Measurements from ENCODE around the gene GOLPH3. TPM values are rescaled to one million over a fixed set of nuclear protein-coding genes. Genes with fewer than 3 reads are reported as not detected.
"Not testable (repeated sequence)": the region's sequence is repeated elsewhere in the genome, so short reads cannot be mapped to it uniquely, and the experiment has no call there.

Gene GOLPH3
- total RNA-seq, result 10 to 100 TPM; 46.9 to 66.5 (median 60.1) TPM
- 10 to 100 TPM; 83.9 to 86.1 TPM for polyA plus RNA-seq
- total RNA-seq, result 58.7 reads per million, percentile 74 among the genes with 10 or more reads in this experiment

DNA sequence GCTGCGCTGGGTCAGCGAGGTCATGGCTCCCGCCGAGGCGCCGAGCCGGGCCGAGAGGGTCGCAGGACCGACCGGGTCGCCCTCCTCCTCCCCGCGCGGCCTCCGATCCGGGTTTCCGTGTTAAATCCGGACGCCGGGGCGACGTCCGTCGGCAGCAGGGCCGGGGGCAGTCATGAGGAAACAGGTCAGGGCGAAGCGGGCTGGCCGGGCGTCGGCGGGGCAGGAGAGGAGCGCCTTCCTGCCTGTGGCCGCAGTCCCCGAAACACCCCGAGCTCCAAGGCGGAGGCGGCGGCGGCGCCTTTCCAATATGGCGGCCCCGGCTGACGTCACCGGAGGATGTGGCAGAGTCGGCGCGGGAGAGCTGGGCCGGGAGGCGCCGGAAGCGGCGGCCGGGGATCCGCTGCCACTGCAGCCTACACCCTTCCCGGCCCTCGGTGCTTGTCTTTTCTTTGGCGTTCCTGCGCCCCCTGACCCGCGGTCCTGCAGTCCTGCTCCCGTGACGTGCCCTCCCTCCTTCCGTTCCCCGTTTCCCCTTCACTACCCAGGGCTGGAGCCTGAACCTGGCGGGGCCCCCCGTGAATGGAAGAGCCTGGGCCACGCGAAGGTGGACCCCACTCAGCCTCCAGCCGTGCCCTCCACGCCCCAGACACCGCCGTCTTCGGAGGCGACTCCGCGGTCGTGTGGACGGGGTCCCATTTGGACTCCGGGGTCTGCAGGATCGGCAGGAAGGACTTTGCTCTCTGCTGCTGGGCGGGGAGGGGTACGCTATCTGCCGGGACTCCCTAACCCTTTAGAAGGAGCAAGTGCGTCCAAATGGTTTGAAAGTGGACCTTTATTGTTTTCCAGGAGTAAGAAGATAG is at the start of gene GOLPH3:
Gene GOLPH3 (minus strand): TSS at position 309 of the 860 bp plus-strand sequence. CDS start 285 bp downstream, at position 24.
- peaks cover 5 to 8% of the 10 kb centered on the region in 2 donors for H3K4me1 ChIP-seq (ENCODE audit: control insufficient read depth in 2 of 2, insufficient read depth in 2 of 2, low read length in 2 of 2)
- peaks cover 0 to 34% (median 21%) of the 10 kb centered on the region in 5 donors for H3K36me3 Mint-ChIP-seq
- peaks cover 21 to 46% (median 34%) of the 10 kb centered on the region in 7 donors for H3K4me1 Mint-ChIP-seq
- POLR2A ChIA-PET, result interaction anchor here (0.6 to 2.8 kb wide), 12 partner anchors 8 to 652 kb away, joined by 3 to 11 read pairs (median 4); partner anchors contain the start of genes C5orf22, DROSHA, MTMR12 and SUB1
- H3K4me3 Mint-ChIP-seq, result peak within 1 kb of the TSS; percentile 85 to 100 (median 98)
- DNase-seq (peak; percentile 87 to 96 (median 92)), ATAC-seq (peak; percentile 94)
- no peaks in the 10 kb centered on the region for H3K9me3 Mint-ChIP-seq
- CTCF ChIA-PET, result interaction anchor here (0.6 to 1.0 kb wide), 2 partner anchors 58 to 189 kb away, joined by 3 read pairs; no protein-coding TSS in a partner anchor
- H3K4me3 ChIP-seq (ENCODE audit: low read length), result peak within 1 kb of the TSS; percentile 87
- H3K36me3 ChIP-seq (ENCODE audit: control insufficient read depth in 2 of 3, insufficient read depth in 3 of 3, low read length in 3 of 3), result peaks cover 0 to 4% (median 0%) of the 10 kb centered on the region in 3 experiments
- H3K27ac Mint-ChIP-seq, result peak within 1 kb of the TSS; percentile 94 to 99 (median 99)
- H3K27me3 ChIP-seq (ENCODE audit: control insufficient read depth in 2 of 2, insufficient read depth in 2 of 2, low read length in 2 of 2), result no peaks in the 10 kb centered on the region
- H3K27ac ChIP-seq (ENCODE audit: low read depth, low read length), result peak within 1 kb of the TSS; percentile 100
- intact Hi-C loops (cut with micrococcal nuclease), result loop anchor here (1.0 to 10.0 kb wide), 15 partner anchors 37 to 1831 kb away; partner anchors contain the start of genes C5orf22 (in 2 of the 2), DROSHA (in 2 of the 2), ZFR (in 2 of the 2) and AMACR (in 1 of the 2)
- H3K9me3 ChIP-seq (ENCODE audit: control insufficient read depth in 2 of 3, low read length in 3 of 3), result no peaks in the 10 kb centered on the region
- peaks cover 0 to 6% (median 3%) of the 10 kb centered on the region in 5 donors for H3K27me3 Mint-ChIP-seq

DNA sequence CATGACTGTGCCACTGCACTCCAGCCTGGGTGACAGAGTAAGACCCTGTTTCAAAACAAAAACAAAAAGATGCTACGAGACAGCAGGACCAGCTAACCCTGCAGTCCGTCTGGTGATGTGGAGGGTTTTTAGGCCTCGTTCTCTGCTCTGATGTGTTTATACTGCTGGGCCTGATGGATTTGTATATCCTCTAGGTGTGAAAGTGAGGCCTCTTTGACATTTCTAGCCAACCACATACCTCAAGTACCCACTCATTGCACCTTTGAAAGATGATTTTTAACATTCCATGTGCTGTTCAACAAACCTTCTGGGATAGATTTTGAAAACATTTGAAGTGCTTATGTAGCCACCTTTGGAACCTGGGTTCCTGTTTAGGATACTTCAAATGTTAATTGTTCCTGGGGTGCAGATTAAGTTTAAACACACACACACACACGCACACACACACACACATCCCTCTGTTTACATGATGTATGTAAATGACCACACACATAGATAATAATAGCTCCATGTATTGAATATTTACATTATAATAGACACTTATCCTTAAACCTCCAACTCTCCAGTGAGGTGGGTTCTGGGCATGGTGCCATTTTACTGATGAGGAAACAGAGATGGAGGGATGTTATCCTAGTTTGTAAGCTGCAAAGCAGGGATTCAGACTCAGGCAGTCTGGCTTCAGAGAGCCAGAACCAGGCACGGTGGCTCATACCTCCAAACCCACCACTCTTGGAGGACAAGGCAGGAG is 48.8 kb upstream of the GOLPH3 start:
- no peak overlapping the region for H3K27ac ChIP-seq (ENCODE audit: low read depth, low read length)
- intact Hi-C loops (cut with micrococcal nuclease), result no loop called here

DNA sequence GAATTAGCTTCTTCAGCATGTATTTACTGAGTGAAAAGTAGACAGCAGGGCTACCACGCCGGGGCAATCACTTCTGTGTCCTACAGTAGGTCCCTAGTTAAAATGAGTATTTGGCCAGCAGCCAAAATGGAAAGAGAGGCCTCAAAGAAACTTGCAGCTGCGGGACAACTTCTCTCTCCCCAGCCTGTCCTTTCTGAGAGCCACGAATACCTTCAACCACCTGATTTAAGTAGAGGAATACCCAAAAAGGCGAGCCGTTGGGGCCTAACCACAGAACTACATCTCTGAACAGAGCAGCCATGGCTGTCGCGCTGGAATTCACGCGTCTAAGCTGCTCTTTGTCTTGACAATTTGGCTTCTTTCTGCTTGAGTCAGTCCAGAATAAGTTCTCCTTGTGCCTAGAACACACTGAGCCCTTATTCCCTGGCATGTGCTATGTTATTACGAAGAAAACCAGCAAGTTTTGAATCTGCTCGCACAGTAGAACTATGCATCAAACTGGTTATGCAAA is 43.8 kb upstream of the GOLPH3 start:
- no peaks in the 10 kb centered on the region for H3K9me3 ChIP-seq (ENCODE audit: control insufficient read depth in 2 of 3, low read length in 3 of 3)
- ChIA-PET CTCF (no interaction called here), POLR2A (no interaction called here)
- DNase-seq, result no peak
- H3K4me1 Mint-ChIP-seq, result peaks cover 0 to 3% (median 0%) of the 10 kb centered on the region in 7 donors
- ATAC-seq, result no peak
- H3K27ac ChIP-seq (ENCODE audit: low read depth, low read length), result no peak overlapping the region
- no peaks in the 10 kb centered on the region for H3K36me3 ChIP-seq (ENCODE audit: control insufficient read depth in 2 of 3, insufficient read depth in 3 of 3, low read length in 3 of 3)
- H3K4me3 ChIP-seq (ENCODE audit: low read length), result no peak overlapping the region
- H3K27me3 ChIP-seq (ENCODE audit: control insufficient read depth in 2 of 2, insufficient read depth in 2 of 2, low read length in 2 of 2), result no peaks in the 10 kb centered on the region
- H3K36me3 Mint-ChIP-seq, result peaks cover 0 to 5% (median 0%) of the 10 kb centered on the region in 5 donors
- intact Hi-C loops (cut with micrococcal nuclease), result no loop called here
- peaks cover 0 to 5% (median 0%) of the 10 kb centered on the region in 5 donors for H3K27me3 Mint-ChIP-seq
- H3K4me1 ChIP-seq (ENCODE audit: control insufficient read depth in 2 of 2, insufficient read depth in 2 of 2, low read length in 2 of 2), result no peaks in the 10 kb centered on the region
- peaks cover 0 to 3% (median 0%) of the 10 kb centered on the region in 11 donors for H3K9me3 Mint-ChIP-seq
- no peak overlapping the region for H3K27ac Mint-ChIP-seq
- H3K4me3 Mint-ChIP-seq, result no peak overlapping the region

More for the DNA sequence above, 48.8 kb upstream of the GOLPH3 start:
- Histone ChIP-seq H3K27me3 (ENCODE audit: control insufficient read depth in 2 of 2, insufficient read depth in 2 of 2, low read length in 2 of 2) (no peaks in the 10 kb centered on the region), H3K4me1 (ENCODE audit: control insufficient read depth in 2 of 2, insufficient read depth in 2 of 2, low read length in 2 of 2) (no peaks in the 10 kb centered on the region), H3K9me3 (ENCODE audit: control insufficient read depth in 2 of 3, low read length in 3 of 3) (no peaks in the 10 kb centered on the region), H3K36me3 (ENCODE audit: control insufficient read depth in 2 of 3, insufficient read depth in 3 of 3, low read length in 3 of 3) (no peaks in the 10 kb centered on the region), H3K4me3 (ENCODE audit: low read length) (no peak overlapping the region)
- ChIA-PET CTCF (interaction anchor here (0.6 to 0.7 kb wide), 2 partner anchors 9 to 80 kb away, joined by 3 to 4 read pairs; no protein-coding TSS in a partner anchor), POLR2A (no interaction called here)
- Mint-ChIP-seq H3K4me3 (no peak overlapping the region), H3K36me3 (peaks cover 0 to 10% (median 6%) of the 10 kb centered on the region in 5 donors), H3K9me3 (peaks cover 0 to 2% (median 0%) of the 10 kb centered on the region in 11 donors), H3K27ac (no peak overlapping the region), H3K4me1 (peaks cover 0 to 2% (median 0%) of the 10 kb centered on the region in 7 donors), H3K27me3 (no peaks in the 10 kb centered on the region)
- ATAC-seq (no peak), DNase-seq (no peak)

DNA sequence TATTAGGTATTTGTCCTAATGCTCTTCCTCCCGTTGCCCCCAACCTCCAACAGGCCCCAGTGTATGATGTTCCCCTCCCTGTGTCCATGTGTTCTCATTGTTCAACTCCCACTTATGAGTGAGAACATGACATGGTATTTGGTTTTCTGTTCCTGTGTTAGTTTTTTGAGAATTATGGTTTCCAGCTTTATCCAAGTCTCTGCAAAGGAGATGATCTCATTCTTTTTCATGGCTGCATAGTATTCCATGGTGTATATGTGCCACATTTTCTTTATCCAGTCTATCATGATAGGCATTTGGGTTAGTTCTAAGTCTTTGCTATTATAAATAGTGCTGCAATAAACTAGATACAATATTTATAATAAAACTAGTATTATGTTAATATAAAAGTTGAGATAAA is 40.2 kb upstream of the GOLPH3 start:
- H3K36me3 ChIP-seq (ENCODE audit: control insufficient read depth in 2 of 3, insufficient read depth in 3 of 3, low read length in 3 of 3); H3K4me1 ChIP-seq (ENCODE audit: control insufficient read depth in 2 of 2, insufficient read depth in 2 of 2, low read length in 2 of 2); H3K36me3 Mint-ChIP-seq; H3K27me3 ChIP-seq (ENCODE audit: control insufficient read depth in 2 of 2, insufficient read depth in 2 of 2, low read length in 2 of 2); POLR2A ChIA-PET; H3K27ac ChIP-seq (ENCODE audit: low read depth, low read length); H3K27ac Mint-ChIP-seq; H3K4me3 ChIP-seq (ENCODE audit: low read length); intact Hi-C loops (cut with micrococcal nuclease); H3K4me3 Mint-ChIP-seq; H3K9me3 Mint-ChIP-seq; DNase-seq; CTCF ChIA-PET; ATAC-seq; H3K9me3 ChIP-seq (ENCODE audit: control insufficient read depth in 2 of 3, low read length in 3 of 3); H3K27me3 Mint-ChIP-seq: not testable (repeated sequence)
- peaks cover 8 to 20% (median 10%) of the 10 kb centered on the region in 7 donors for H3K4me1 Mint-ChIP-seq

DNA sequence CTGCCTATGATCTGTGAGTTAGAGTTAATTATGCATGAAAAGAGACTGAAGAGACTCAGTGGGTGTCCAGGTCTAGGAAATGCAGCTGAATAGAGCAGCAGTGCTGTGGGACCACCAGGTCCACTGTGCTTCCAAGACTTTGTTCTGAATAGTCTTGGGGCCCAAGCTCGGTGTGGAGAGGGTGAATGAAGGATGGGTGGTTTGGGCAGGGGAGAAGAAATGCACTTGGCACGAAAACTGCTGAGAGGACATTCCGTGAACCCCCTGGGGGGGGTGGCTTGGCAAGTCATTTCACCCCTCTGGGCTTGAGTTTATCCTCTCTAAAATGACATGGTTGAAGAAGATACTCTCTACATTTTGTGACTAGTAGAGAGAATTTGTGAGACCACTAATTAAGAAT is 36.0 kb upstream of the GOLPH3 start:
- no peaks in the 10 kb centered on the region for H3K27me3 ChIP-seq (ENCODE audit: control insufficient read depth in 2 of 2, insufficient read depth in 2 of 2, low read length in 2 of 2)
- no peak overlapping the region for H3K27ac ChIP-seq (ENCODE audit: low read depth, low read length)
- ATAC-seq (no peak), DNase-seq (no peak)
- no peaks in the 10 kb centered on the region for H3K36me3 ChIP-seq (ENCODE audit: control insufficient read depth in 2 of 3, insufficient read depth in 3 of 3, low read length in 3 of 3)
- H3K4me3 Mint-ChIP-seq, result peak overlapping the region in 1 of 10 donors; percentile 51
- no peaks in the 10 kb centered on the region for H3K9me3 ChIP-seq (ENCODE audit: control insufficient read depth in 2 of 3, low read length in 3 of 3)
- CTCF ChIA-PET, result no interaction called here
- peaks cover 0 to 6% (median 0%) of the 10 kb centered on the region in 11 donors for H3K9me3 Mint-ChIP-seq
- H3K4me1 Mint-ChIP-seq, result peaks cover 6 to 25% (median 8%) of the 10 kb centered on the region in 7 donors
- H3K4me1 ChIP-seq (ENCODE audit: control insufficient read depth in 2 of 2, insufficient read depth in 2 of 2, low read length in 2 of 2), result peaks cover 0 to 4% of the 10 kb centered on the region in 2 donors
- H3K27me3 Mint-ChIP-seq, result peaks cover 0 to 3% (median 0%) of the 10 kb centered on the region in 5 donors
- intact Hi-C loops (cut with micrococcal nuclease), result no loop called here
- peaks cover 0 to 8% (median 0%) of the 10 kb centered on the region in 5 donors for H3K36me3 Mint-ChIP-seq
- no peak overlapping the region for H3K4me3 ChIP-seq (ENCODE audit: low read length)
- peak overlapping the region in 7 of 9 donors; percentile 28 to 93 (median 82) for H3K27ac Mint-ChIP-seq
- POLR2A ChIA-PET, result no interaction called here

DNA sequence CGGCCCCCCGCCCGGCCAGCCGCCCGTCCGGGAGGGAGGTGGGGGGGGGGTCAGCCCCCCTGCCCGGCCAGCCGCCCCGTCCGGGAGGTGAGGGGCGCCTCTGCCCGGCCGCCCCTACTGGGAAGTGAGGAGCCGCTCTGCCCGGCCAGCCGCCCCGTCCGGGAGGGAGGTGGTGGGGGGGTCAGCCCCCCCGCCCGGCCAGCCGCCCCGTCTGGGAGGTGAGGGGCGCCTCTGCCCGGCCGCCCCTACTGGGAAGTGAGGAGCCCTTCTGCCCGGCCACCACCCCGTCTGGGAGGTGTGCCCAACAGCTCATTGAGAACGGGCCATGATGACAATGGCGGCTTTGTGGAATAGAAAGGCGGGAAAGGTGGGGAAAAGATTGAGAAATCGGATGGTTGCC is 34.7 kb upstream of the GOLPH3 start:
- POLR2A ChIA-PET, H3K27me3 Mint-ChIP-seq, ATAC-seq: not testable (repeated sequence)

More for the DNA sequence above, 34.7 kb upstream of the GOLPH3 start:
- DNase-seq; H3K4me1 ChIP-seq (ENCODE audit: control insufficient read depth in 2 of 2, insufficient read depth in 2 of 2, low read length in 2 of 2); H3K36me3 Mint-ChIP-seq; H3K9me3 ChIP-seq (ENCODE audit: control insufficient read depth in 2 of 3, low read length in 3 of 3); intact Hi-C loops (cut with micrococcal nuclease); H3K36me3 ChIP-seq (ENCODE audit: control insufficient read depth in 2 of 3, insufficient read depth in 3 of 3, low read length in 3 of 3); H3K4me3 ChIP-seq (ENCODE audit: low read length); H3K9me3 Mint-ChIP-seq; H3K27ac ChIP-seq (ENCODE audit: low read depth, low read length); H3K4me3 Mint-ChIP-seq; H3K27me3 ChIP-seq (ENCODE audit: control insufficient read depth in 2 of 2, insufficient read depth in 2 of 2, low read length in 2 of 2); H3K27ac Mint-ChIP-seq; CTCF ChIA-PET: not testable (repeated sequence)
- peaks cover 6 to 25% (median 8%) of the 10 kb centered on the region in 7 donors for H3K4me1 Mint-ChIP-seq

Measured in naive thymus-derived CD4-positive, alpha-beta T cell (primary cell).